ENCODE measurements around the gene HDC.

HDC gene

DNA sequence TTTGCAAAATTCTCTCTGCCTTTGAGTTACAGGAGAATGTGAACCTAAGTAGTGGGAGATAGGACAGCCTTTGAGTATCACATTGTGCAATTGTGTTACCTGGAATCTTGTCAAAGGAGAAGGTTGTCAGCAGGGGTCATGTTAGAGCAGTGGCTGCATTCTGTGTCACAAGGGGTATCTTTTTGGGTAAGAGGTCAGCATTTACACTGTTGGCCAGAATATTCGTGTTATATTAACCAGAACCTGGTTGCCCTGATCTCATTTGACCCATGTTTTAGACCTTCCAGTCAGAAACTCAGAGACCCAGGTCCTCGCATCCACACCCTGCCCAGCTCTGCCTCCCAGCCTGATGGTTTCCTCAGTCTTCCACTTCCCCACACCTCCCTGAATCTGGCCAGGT, 27.3 kb downstream of the HDC start:
- TF ChIP-seq, protein P1, sequence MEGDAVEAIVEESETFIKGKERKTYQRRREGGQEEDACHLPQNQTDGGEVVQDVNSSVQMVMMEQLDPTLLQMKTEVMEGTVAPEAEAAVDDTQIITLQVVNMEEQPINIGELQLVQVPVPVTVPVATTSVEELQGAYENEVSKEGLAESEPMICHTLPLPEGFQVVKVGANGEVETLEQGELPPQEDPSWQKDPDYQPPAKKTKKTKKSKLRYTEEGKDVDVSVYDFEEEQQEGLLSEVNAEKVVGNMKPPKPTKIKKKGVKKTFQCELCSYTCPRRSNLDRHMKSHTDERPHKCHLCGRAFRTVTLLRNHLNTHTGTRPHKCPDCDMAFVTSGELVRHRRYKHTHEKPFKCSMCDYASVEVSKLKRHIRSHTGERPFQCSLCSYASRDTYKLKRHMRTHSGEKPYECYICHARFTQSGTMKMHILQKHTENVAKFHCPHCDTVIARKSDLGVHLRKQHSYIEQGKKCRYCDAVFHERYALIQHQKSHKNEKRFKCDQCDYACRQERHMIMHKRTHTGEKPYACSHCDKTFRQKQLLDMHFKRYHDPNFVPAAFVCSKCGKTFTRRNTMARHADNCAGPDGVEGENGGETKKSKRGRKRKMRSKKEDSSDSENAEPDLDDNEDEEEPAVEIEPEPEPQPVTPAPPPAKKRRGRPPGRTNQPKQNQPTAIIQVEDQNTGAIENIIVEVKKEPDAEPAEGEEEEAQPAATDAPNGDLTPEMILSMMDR (IDR thresholded peaks at IDR 0.05; ENCODE audit: borderline replicate concordance, insufficient read depth, low read depth, low read length): no peak
- no peak overlapping the region for H3K4me3 ChIP-seq (ENCODE audit: low read depth, low read length)

DNA sequence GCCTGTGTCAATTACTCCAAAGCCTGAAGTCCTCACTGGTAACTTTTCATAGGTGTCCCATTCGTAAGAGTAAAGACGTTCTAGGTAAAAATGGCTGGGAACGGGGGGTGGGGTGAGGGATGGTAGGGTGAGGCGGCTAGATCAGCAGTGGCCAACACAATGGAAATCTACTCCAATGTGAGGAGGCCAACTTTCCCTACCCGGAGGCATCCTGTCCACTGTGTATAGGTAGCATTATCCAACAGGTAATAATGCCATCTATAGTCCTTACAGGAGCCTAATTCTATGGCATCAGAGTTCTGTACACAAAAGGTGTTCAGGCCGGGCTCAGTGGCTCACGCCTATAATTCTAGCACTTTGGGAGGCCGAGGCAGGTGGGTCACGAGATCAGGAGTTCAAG, 29.1 kb downstream of the HDC start:
- no peak overlapping the region for H3K4me3 ChIP-seq (ENCODE audit: low read depth, low read length)
- TF ChIP-seq, protein P1 (IDR thresholded peaks at IDR 0.05; ENCODE audit: borderline replicate concordance, insufficient read depth, low read depth, low read length): no peak

DNA sequence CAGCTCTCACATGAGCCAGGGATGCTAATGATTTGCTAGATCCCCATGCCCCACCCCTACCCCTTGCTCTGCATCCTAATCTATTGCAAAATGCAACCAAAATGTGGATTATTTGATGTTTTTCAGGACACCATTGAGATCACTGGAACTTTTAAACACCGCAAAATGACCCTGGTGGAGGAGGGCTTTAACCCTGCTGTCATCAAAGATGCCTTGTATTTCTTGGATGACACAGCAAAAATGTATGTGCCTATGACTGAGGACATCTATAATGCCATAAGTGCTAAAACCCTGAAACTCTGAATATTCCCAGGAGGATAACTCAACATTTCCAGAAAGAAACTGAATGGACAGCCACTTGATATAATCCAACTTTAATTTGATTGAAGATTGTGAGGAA, 29.7 kb downstream of the HDC start:
- TF ChIP-seq, protein P1 (IDR thresholded peaks at IDR 0.05; ENCODE audit: borderline replicate concordance, insufficient read depth, low read depth, low read length): no peak
- H3K4me3 ChIP-seq (ENCODE audit: low read depth, low read length): no peak overlapping the region

DNA sequence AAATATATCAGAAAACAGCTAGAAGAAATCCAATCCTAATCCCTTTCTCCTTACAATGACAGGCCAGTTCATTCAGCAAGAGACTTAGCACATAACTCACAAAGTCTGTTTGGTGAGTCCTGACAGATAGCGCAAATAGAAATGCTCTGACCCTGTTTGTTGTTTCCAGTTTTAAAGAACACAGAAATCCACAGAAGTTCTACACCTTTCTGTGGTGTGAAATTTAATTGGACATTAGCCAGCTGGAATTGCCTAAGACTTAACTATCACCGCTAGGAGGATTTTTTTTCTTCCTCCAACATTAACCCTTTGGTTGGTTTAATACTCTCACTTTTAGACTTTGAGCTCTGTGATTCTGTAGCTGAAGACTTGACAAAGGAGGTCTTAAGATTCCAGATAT, 30.8 kb downstream of the HDC start:
- no peak overlapping the region for H3K4me3 ChIP-seq (ENCODE audit: low read depth, low read length)
- TF ChIP-seq, protein P1 (IDR thresholded peaks at IDR 0.05; ENCODE audit: borderline replicate concordance, insufficient read depth, low read depth, low read length): no peak

DNA sequence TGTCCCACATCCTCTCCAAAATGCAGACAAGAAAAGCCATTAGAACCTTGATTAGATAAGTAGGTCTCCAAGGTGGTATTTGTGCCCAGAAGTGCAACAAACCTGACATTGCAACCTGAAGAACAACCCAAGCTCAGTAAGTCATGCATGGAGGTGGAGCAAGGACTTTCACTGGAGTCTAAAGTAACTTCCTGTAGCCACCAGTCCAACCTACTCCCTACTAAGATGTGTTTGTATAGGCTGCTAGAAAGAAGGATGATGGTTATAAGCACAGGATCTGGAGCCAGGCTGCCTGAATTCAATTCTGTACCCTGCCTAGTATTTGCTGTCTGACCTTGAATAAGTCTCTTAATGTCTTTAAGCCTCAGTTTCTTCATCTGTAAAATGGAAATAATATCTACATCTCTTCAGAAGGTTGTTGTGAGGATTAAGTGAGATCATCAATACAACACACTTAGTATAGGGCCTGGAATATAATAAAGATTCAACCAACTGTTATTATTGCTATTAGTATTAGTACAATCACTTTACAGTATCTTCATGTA, 32.3 kb downstream of the HDC start:
- no peak overlapping the region for H3K4me3 ChIP-seq (ENCODE audit: low read depth, low read length)
- TF ChIP-seq, protein P1 (IDR thresholded peaks at IDR 0.05; ENCODE audit: borderline replicate concordance, insufficient read depth, low read depth, low read length): no peak

DNA sequence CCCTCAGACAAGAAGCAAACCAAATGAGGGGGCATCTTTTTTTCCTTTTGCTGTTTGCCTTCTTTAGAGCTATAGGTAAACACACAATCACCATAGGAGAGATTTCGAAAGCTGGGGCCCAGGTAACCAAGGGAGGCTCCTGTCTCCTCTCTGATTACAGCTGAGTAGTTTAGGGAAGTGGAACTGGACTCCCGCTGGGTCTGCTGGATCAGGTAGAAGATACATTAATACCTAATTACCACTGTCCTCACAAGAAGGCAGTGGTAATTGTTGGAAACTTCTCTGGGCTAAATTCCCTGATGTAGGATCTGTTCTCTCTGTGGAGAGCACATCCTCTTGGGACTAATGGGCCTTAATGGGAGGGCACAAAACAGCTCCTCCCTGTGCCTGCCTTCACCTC, 32.7 kb downstream of the HDC start:
- no peak overlapping the region for H3K4me3 ChIP-seq (ENCODE audit: low read depth, low read length)
- TF ChIP-seq, protein P1 (IDR thresholded peaks at IDR 0.05; ENCODE audit: borderline replicate concordance, insufficient read depth, low read depth, low read length): no peak

DNA sequence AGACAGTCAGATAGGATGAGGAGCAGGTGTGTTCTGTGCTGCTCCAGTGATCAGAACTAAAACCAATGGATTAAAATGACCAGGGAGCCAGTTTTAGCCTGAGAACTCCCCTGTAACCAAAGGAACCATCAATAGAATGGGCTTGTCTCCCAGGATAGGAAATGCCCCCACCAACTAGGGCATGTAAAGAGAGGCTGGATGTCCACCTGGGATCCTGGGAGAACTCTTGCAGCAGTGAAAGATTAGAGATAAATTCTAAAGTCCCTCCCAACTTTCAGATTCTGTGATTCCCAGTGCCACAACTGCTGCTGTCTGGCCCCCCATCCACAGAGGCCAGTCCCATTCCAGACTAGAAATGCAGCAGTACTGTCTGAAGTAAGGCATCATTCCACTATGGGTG, 33.8 kb downstream of the HDC start:
- TF ChIP-seq, protein P1 (IDR thresholded peaks at IDR 0.05; ENCODE audit: borderline replicate concordance, insufficient read depth, low read depth, low read length): no peak
- H3K4me3 ChIP-seq (ENCODE audit: low read depth, low read length): no peak overlapping the region

Data from GM12875 (cell line).